Left renal pelvis (tissue), 4 donors: Measurements from ENCODE around the gene HOMER2. TPM values are rescaled to one million over a fixed set of nuclear protein-coding genes. Genes with fewer than 3 reads are reported as not detected.
"Not testable (repeated sequence)": the region's sequence is repeated elsewhere in the genome, so short reads cannot be mapped to it uniquely, and the experiment has no call there.

Source experiments
- DNase-seq, 4 donors: peaks; one replicate each; pipeline ENCODE4 v3.0.0-alpha.2; 2013; ENCODE audit warnings: low read depth in 4 of 4, low spot score in 3 of 4
- polyA plus RNA-seq, 4 donors: library from polyadenylated mRNA; unstranded; fragments of 120-200 nt; gene quantifications; one replicate each; pipeline ENCODE4 v1.2.1, GENCODE V29; 2013; ENCODE audit not compliant: insufficient read length in 4 of 4

HOMER2 gene
- polyA plus RNA-seq = 10 to 100 TPM in 3 of 4 donors, 1 to 10 TPM in 1; 9.6 to 32.6 (median 27.3) TPM

- no peak for DNase-seq
Measured at GRCh38 chr15:82952158-82953081, at the start of gene HOMER2. TSS of gene HOMER2 (minus strand) at chr15:82952720. CDS start at chr15:82952535, 185 bp downstream.

- DNase-seq = not testable (repeated sequence)
Measured at GRCh38 chr15:83000672-83001031, 48.1 kb upstream of the HOMER2 start.

- peak in 1 of 4 donors; percentile 39 for DNase-seq
Measured at GRCh38 chr15:82999905-83000671, 47.6 kb upstream of the HOMER2 start.

GRCh38 chr15:82999426-82999825 is 46.9 kb upstream of the HOMER2 start:
- no peak for DNase-seq

- DNase-seq = no peak
Measured at GRCh38 chr15:82995938-82996337, 43.4 kb upstream of the HOMER2 start.

GRCh38 chr15:82995076-82995475 is 42.6 kb upstream of the HOMER2 start:
- DNase-seq = no peak

- no peak for DNase-seq
Measured at GRCh38 chr15:82993144-82993543, 40.6 kb upstream of the HOMER2 start.

- no peak for DNase-seq
Measured at GRCh38 chr15:82992436-82992998, 40.0 kb upstream of the HOMER2 start.

- DNase-seq = no peak
Measured at GRCh38 chr15:82986442-82986780, 33.9 kb upstream of the HOMER2 start.

- peak; percentile 90 to 96 (median 95) for DNase-seq
Measured at GRCh38 chr15:82985688-82986441, 33.3 kb upstream of the HOMER2 start, which contains the start of gene RAMAC. TSS of gene RAMAC (plus strand) at chr15:82986210. CDS start at chr15:82989019, 2,809 bp downstream.

- no peak for DNase-seq
Measured at GRCh38 chr15:82980981-82981380, 28.5 kb upstream of the HOMER2 start.

GRCh38 chr15:82979726-82980125 is 27.2 kb upstream of the HOMER2 start:
- DNase-seq = no peak

- DNase-seq = no peak
Measured at GRCh38 chr15:82978438-82978837, 25.9 kb upstream of the HOMER2 start.

- DNase-seq = no peak
Measured at GRCh38 chr15:82977076-82977475, 24.6 kb upstream of the HOMER2 start.

GRCh38 chr15:82972990-82973389 is 20.5 kb upstream of the HOMER2 start:
- DNase-seq = no peak

GRCh38 chr15:82971218-82971984 is 18.9 kb upstream of the HOMER2 start:
- no peak for DNase-seq

- no peak for DNase-seq
Measured at GRCh38 chr15:82970696-82971095, 18.2 kb upstream of the HOMER2 start.

GRCh38 chr15:82970078-82970686 is 17.7 kb upstream of the HOMER2 start:
- DNase-seq = no peak

GRCh38 chr15:82969353-82969752 is 16.8 kb upstream of the HOMER2 start:
- DNase-seq = no peak
